ENCODE data around the gene ACOX3. TPM values are rescaled to one million over a fixed set of nuclear protein-coding genes. Genes with fewer than 3 reads are reported as not detected.
"Not testable (repeated sequence)": the region's sequence is repeated elsewhere in the genome, so short reads cannot be mapped to it uniquely, and the experiment has no call there.

ACOX3 gene
- total RNA-seq, 1 donor = 26.9 TPM

GRCh38 chr4:8427761-8428287 lies 12.7 kb downstream of the ACOX3 start:
- peak; percentile 48 for DNase-seq (ENCODE audit: low read depth)
- TF ChIP-seq, protein P1, sequence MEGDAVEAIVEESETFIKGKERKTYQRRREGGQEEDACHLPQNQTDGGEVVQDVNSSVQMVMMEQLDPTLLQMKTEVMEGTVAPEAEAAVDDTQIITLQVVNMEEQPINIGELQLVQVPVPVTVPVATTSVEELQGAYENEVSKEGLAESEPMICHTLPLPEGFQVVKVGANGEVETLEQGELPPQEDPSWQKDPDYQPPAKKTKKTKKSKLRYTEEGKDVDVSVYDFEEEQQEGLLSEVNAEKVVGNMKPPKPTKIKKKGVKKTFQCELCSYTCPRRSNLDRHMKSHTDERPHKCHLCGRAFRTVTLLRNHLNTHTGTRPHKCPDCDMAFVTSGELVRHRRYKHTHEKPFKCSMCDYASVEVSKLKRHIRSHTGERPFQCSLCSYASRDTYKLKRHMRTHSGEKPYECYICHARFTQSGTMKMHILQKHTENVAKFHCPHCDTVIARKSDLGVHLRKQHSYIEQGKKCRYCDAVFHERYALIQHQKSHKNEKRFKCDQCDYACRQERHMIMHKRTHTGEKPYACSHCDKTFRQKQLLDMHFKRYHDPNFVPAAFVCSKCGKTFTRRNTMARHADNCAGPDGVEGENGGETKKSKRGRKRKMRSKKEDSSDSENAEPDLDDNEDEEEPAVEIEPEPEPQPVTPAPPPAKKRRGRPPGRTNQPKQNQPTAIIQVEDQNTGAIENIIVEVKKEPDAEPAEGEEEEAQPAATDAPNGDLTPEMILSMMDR (IDR thresholded peaks at IDR 0.05; ENCODE audit: insufficient read depth, low read length) = no peak
- peak overlapping the region; percentile 89 for H3K4me3 ChIP-seq (ENCODE audit: low read depth, low read length)

DNA sequence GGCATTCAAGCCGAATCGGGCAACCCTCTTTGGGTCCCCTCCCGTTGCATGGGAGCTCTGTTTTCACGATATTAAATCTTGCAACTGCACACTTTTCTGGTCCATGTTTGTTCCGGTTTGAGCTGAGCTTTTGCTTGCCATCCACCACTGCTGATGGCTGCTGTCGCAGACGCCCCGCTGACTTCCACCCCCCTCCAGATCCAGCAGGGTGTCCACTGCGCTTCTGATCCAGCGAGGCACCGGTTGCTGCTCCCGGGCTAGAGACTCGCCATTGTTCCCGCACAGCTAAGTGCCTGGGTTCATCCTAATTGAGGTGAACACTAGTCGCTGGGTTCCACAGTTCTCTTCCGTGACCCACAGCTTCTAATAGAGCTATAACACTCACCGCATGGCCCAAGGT lies 13.3 kb downstream of the ACOX3 start:
- H3K4me3 ChIP-seq (ENCODE audit: low read depth, low read length) = peak overlapping the region; percentile 89
- TF ChIP-seq, protein P1 (IDR thresholded peaks at IDR 0.05; ENCODE audit: insufficient read depth, low read length) = no peak
- no peak for DNase-seq (ENCODE audit: low read depth)

DNA sequence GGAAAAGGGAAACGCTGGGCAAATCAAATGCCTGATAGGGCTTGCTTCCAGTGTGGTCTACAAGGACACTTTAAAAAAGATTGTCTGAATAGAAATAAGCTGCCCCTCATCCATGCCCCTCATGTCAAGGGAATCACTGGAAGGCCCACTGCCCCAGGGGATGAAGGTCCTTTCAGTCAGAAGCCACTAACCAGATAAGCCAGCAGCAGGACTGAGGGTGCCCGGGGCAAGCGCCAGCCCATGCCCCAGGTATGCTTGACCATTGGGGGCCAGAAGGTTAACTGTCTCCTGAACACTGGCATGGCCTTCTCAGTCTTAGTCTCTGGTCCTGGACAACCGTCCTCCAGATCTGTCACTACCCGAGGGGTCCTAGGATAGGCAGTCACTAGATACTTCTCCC lies 17.7 kb downstream of the ACOX3 start:
- no peak overlapping the region for H3K4me3 ChIP-seq (ENCODE audit: low read depth, low read length)

DNA sequence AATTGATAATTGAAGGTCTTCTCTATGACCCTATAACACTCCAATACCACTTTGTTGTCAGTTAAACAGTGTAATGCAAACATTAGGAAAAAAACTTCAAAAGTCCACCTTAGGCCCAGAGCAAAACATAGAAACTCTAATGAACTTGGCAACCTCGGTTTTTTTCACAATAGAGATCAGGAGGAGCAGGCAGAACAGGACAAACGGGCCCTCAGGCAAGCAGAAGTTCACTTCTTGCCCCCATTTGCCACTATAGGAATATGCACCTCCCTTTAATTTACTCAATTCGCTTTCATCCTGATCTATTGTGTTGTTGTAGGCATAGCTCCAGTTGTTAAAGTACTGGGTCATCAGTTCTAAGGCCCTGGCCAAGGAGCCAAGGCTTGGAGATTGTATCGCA lies 18.2 kb downstream of the ACOX3 start:
- H3K4me3 ChIP-seq (ENCODE audit: low read depth, low read length) = no peak overlapping the region
- TF ChIP-seq, protein P1 (IDR thresholded peaks at IDR 0.05; ENCODE audit: insufficient read depth, low read length) = no peak
- no peak for DNase-seq (ENCODE audit: low read depth)

More for the DNA sequence above, 17.7 kb downstream of the ACOX3 start:
- no peak for DNase-seq (ENCODE audit: low read depth)
- TF ChIP-seq, protein P1 (IDR thresholded peaks at IDR 0.05; ENCODE audit: insufficient read depth, low read length) = no peak

- DNase-seq (ENCODE audit: low read depth); H3K4me3 ChIP-seq (ENCODE audit: low read depth, low read length): not testable (repeated sequence)
Measured at GRCh38 chr4:8420151-8420550, 20.4 kb downstream of the ACOX3 start.

GRCh38 chr4:8419222-8420041 lies 21.1 kb downstream of the ACOX3 start:
- TF ChIP-seq, protein P1 (IDR thresholded peaks at IDR 0.05; ENCODE audit: insufficient read depth, low read length) = no peak
- no peak for DNase-seq (ENCODE audit: low read depth)

GRCh38 chr4:8417071-8417614 lies 23.4 kb downstream of the ACOX3 start:
- DNase-seq (ENCODE audit: low read depth) = no peak
- TF ChIP-seq, protein P1 (IDR thresholded peaks at IDR 0.05; ENCODE audit: insufficient read depth, low read length) = no peak
- no peak overlapping the region for H3K4me3 ChIP-seq (ENCODE audit: low read depth, low read length)

More at GRCh38 chr4:8419222-8420041, 21.1 kb downstream of the ACOX3 start:
- H3K4me3 ChIP-seq (ENCODE audit: low read depth, low read length) = no peak overlapping the region
